HG03064 (cell line): ENCODE data around the gene XPO6.
A peak's percentile ranks its signal among the peaks of the same experiment; 100 is the strongest.
"Not testable (repeated sequence)": the region's sequence is repeated elsewhere in the genome, so short reads cannot be mapped to it uniquely, and the experiment has no call there.

Experiments
- ATAC-seq: cut with Tn5 transposase; IDR thresholded peaks from one replicate; pipeline ENCODE4 v1.9.1; 2021; ENCODE audit warnings: low read depth; ENCODE audit not compliant: unreplicated experiment

Gene XPO6, protein sequence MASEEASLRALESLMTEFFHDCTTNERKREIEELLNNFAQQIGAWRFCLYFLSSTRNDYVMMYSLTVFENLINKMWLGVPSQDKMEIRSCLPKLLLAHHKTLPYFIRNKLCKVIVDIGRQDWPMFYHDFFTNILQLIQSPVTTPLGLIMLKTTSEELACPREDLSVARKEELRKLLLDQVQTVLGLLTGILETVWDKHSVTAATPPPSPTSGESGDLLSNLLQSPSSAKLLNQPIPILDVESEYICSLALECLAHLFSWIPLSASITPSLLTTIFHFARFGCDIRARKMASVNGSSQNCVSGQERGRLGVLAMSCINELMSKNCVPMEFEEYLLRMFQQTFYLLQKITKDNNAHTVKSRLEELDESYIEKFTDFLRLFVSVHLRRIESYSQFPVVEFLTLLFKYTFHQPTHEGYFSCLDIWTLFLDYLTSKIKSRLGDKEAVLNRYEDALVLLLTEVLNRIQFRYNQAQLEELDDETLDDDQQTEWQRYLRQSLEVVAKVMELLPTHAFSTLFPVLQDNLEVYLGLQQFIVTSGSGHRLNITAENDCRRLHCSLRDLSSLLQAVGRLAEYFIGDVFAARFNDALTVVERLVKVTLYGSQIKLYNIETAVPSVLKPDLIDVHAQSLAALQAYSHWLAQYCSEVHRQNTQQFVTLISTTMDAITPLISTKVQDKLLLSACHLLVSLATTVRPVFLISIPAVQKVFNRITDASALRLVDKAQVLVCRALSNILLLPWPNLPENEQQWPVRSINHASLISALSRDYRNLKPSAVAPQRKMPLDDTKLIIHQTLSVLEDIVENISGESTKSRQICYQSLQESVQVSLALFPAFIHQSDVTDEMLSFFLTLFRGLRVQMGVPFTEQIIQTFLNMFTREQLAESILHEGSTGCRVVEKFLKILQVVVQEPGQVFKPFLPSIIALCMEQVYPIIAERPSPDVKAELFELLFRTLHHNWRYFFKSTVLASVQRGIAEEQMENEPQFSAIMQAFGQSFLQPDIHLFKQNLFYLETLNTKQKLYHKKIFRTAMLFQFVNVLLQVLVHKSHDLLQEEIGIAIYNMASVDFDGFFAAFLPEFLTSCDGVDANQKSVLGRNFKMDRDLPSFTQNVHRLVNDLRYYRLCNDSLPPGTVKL

DNA sequence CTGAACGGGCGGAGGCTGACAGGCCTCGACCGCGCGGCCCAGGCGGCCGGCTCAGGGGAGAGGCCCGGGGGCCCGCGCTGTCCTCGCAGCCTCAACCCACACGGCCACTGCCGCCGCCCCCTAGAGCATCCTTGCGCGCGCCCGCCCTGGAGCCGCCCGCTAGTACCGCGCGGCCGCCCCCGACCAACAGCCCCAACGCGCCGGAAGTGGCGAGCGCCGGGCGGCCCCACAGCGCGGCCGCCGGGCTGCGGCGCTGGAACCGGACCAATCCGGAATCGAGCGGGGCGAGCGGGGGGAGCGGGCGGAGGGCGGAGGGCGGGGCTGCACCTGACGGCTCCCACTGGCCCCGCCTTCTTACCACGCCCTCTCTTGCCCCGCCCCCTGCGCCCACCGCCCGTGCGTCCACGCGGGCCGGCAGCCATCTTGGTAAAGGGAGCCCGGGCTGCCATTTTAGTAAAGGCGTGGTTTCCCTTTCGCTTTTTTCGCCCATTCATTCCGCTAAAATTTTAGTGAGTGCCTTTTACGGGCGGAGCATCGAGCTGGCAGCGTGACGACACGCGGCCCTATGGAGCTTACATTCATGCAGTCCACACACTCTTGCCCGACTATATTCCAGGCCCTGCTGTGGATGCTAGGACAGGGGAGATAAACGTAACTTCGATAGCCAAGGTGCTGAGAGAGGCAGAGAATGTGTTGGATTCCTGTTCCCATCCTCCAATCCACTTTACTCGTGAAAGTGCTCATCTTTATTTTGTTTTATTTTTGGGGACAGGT is at the start of gene XPO6:
Gene XPO6, minus strand, starts transcription at position 208 of the 774 bp plus-strand sequence. CDS start 597 bp downstream, outside the sequence.
- peak; percentile 67 for ATAC-seq

DNA sequence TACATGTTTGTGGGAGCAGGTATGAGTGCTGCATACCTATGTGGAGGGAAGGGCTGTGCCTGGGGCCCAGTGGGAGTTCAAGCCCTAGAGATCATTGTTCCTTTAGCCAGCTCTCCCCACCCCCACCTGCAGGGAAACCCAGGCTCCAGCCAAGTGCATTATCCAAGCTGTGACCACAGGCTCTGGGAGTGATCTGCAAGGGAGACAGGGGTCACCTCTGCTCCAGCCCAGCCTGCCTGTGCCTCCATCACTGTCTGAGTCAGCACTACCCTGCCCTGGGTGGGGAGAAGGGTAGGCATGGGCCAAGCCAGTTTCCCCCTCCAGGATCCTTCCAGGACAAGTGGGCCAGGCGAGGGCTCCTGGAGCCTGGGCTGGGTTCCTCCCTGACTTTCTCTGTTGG is 48.4 kb upstream of the XPO6 start:
- no peak for ATAC-seq

DNA sequence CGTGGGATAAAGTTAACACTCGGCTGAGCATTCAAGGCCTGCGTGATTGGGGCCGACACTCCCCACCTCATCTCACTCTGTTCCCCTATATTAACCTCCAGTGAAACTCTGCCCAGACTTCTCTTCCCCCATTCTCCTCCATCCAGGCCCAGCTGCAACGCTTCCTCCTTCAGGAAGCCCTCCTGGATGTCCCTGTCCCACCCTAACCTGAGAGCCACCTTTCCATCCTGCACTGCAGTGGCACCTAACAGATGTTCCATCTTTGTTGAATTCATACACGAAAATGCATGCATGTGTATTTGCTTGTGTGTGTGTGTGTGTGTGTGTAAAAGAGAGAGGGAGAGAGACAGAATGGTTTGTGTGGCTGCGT is 48.0 kb upstream of the XPO6 start:
- no peak for ATAC-seq

DNA sequence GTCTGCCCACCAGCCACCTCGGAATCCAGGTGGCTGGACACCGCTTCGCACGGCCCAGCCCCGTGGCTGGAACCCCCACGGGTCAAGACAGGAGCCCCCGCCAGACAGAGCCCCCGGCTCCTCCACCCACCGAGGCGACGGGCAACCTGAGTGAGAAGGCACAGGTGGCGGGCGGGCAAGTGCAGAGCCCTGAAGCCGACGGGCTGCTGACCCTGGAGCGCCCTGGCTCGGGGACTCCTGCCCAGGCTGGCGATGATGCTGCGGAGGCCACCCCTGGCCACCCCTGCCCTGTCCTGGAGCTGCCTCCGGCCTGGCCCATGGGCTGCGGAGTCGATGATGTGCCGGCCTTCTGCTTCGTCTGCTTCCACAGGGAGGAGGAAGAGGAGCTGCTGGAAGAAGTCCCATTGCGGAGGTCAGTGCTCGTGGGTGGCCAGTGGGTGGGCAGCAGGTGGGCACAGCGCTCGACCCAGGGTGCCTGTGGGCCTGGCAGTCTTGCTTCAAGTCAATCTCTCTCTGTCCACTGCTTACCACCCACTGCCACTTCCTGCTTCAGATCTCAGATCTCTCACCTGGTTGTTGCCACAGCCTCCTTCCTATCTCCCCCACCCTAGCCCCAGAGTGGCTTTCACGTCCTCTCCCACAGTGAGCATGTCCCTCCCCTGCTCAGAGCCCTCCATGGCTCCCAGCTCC is 47.5 kb upstream of the XPO6 start:
- no peak for ATAC-seq

DNA sequence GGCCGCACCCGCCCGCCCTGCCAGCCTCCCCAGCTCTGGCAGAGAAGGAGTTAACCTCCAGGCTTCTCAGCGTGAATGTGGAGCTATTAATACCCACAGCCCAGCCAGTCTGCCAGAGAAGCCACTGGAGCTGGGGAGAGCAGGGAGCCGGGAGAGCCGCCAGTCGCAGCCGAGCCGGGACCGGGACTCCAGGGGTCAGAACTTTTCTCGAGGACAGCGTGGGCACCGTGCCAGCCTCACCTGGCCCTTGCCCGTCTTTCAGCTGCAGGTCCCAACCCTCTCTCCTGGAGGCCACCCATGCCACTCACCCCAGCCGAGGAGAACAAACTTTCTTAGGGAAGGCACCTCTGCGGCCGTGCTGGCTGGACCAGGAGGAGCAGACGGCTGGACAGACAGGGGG is 46.8 kb upstream of the XPO6 start:
- ATAC-seq = no peak

DNA sequence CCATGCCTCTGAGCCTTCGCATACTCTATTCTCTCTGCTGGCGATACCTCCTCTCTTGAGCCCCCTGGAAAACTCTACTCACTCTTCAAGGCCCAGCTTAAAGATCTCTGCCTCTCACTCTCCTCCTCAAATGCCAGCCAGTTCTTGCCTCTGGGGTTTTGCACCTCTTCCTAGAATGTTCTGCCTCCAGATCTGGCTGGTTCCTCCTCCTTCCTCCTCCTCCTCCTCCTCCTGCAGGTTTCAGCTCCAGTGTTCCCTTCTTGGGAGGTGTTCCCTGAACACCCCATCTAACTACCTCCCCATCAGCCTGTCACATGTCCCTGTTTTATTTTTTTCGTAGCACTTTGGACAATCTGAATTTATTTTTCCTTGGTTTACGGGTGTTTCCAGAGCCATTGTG is 45.5 kb upstream of the XPO6 start:
- no peak for ATAC-seq

DNA sequence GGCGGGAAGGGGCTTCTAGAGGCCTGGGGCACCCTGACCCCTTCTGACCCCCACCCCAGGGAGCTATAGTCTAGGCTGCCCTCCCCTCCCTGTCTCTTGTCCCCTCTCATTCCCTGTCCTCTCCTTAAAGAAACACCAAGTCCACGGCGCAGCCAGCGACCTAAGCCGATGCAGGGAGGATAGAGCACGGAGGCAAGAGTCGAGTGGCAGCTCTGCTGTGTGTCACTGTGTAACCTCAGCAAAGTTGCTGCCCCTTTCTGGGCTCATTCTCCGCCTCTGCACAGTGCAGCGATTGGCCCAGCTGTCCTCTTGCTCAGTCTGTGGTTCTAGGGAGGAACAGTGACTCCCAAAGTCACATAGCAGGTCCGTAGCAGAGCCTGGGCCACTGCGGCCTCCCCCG is 44.1 kb upstream of the XPO6 start:
- no peak for ATAC-seq

DNA sequence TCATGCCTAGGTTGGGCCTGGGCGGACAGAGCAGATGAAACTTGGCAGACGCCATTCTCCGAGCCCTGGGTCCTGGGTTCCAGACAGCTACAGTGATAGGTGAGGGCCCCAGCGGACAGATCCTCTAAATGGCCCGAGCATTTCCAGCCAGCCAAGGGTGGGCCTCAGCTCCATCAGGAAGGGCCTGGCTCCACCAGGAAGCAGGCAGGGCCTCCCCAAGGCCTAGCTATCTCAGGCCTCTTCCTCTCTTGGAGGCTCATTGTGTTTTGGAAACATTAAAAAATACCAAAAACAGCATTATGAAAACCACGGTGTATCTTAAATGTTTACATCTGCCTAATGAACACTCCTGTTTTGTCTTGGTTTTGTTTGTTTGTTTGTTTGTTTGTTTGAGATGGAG is 42.4 kb upstream of the XPO6 start:
- ATAC-seq = no peak

DNA sequence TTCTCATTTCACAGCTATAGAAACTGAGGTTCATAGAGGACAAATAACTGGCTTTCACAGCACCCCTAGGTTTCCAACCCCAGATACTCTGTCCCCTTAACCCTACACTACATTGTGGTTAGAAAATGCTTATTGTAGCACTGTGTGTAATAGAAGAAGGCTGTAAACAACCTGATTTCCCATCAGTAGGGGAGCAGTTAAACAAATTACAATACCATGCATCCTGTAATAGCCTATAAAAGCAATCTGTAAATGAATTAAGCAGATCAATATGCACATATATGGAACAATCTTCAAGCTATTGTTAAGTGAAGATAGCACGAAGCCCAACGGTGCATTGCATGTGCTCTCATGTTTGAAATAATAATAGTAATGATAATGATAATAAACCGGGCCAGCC is 39.2 kb upstream of the XPO6 start:
- ATAC-seq = no peak

DNA sequence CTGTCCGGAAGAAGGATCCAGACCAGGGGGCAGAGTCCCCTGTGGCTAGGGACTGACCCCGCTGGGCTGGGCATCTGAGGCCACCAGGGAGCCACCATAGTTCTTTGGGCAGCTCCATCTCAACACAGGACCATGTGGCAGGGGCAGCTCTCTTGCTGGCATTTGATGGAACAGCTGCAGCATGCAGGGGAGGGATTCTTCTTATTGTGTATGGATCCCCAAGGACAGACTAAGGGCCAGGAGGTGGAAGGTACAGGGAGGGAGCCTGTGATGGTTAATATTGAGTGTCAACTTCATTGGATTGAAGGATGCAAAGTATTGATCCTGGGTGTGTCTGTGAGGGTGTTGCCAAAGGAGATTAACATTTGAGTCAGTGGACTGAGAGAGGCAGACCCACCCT is 37.7 kb upstream of the XPO6 start:
- not testable (repeated sequence) for ATAC-seq

DNA sequence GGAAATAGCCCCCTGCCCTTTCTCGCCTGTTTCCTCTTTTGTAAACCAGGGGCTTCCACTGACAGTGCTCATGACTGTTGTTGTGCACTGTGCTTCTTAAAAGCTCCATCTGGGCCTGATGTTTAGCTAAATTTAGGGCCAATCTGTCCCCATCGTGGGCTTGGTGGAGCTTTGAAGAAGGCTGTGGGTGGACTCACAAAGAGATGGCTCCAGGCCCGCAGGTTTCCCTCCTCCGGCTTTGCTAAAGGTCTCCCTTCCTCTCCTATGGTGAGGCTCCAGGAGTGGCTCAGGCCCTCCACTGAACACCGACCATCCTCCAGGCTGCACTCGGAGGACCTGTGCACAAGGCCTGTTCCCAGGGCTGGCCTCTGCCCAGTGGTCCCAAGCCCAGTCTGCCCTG is 30.2 kb upstream of the XPO6 start:
- no peak for ATAC-seq

DNA sequence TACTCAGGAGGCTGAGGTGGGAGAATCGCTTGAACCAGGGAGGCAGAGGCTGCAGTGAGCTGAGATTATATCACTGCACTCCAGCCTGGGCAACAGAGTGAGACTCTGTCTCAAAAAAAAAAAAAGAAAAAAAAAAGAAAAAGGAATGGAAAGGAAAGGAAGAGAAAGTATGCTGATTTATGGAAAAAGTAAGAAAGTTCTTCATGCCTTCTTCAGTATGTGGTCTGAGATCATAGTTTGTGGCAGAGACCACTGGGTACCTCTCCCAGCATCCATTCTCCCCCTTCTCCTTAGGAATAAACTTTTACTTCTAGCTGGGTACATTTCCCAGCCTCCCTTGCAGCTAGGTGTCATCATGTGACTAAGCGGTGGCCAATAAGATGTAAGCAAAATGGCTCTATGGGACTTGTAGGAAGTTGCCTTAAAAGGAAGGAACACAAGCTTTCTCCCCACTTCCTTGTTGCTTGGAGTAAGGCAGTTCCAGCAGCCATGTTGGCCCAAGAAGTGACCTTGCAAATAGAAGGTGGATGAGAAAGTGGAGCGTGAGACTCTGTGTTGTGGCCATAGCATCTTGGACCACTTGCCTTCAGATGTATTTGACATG is 26.1 kb upstream of the XPO6 start:
- no peak for ATAC-seq

DNA sequence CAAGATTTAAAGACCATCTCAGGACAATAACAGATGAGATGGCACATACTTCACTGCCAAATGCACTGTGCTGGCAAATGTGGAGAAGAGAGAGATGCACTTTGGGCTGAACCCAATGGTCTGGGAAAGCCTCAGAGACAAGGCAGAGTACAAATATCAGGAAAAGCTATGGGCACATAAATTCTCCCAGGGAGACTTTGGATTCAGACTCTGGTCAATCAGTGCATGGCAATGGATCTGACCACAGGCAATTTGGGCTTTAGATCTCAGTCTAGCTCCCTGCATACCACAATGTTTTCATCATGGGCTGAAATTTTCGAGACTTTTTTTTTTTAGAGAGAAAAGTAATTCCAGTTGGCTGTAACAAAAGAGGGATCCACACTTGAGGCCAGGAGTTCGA is 20.0 kb upstream of the XPO6 start:
- no peak for ATAC-seq

DNA sequence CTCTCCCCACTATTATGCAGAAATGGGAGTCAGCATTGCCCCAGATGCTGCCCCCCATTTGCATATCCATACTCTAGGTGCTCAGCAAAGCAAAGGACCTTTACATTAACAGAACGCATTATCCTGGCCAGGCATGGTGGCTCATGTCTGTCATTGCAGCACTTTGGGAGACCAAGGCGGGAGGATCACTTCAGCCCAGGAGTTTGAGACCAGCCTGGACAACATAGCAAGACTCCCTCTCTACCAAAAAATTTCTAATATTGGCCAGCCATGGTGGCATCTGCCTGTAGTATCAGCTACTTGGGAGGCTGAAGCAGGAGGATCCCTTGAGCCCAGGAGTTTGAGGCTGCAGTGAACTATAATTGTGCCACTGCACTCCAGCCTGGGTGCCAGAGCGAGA is 12.1 kb upstream of the XPO6 start:
- not testable (repeated sequence) for ATAC-seq

DNA sequence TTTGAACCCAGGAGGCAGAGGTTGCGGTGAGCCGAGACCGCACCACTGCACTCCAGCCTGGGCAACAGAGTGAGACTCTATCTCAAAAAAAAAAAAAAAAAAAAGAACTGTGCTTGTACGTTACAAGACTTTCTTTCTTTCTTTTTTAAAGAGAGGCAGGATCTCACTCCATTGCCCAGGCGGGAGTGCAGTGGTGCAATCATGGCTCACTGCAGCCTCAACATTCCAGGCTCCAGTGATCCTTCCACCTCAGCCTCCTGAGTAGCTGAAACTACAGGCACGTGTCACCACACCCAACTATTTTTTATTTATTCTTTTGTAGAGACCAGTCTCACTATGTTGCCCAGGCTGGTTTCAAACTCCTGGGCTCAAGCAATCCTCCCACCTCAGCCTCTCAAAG is 8.0 kb upstream of the XPO6 start:
- ATAC-seq = not testable (repeated sequence)

DNA sequence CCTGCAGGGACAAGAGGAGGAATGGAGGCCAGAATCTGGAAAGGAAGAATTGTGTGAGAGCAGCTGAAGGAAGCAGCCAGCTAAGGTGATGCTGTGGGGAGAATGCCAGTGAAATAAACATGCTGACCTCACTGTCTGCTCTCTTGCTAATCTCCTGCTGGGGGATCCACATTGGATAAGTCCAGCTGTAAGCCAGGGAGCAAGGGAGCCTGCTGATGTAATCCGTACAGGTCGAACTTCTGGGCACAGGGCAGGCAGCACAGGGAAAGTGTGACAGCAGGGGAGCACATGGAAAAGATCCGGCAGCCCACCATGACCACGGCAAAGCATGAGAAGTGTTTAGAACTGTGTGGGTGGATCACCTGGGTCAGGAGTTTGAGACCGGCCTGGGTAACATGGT is 7.5 kb upstream of the XPO6 start:
- ATAC-seq = no peak

DNA sequence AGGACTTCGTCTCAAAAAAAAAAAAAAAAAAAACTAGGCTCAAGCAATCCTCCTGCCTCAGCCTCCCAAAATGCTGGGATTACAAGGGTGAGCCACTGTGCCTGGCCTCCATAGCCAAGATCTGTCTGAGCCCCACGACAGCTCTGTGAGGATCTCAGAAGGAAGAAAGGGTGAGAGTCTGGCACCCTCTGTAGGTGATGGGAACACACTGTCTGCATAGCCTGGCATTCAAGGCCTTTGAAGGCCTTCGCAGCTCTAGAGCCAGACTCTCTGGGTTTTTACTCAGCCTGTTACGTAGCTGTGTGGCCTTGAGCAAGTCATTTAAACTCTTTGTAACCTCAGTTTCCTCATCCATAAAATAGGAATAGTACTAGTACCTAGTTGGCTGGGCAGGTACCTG is 6.3 kb upstream of the XPO6 start:
- ATAC-seq = no peak

DNA sequence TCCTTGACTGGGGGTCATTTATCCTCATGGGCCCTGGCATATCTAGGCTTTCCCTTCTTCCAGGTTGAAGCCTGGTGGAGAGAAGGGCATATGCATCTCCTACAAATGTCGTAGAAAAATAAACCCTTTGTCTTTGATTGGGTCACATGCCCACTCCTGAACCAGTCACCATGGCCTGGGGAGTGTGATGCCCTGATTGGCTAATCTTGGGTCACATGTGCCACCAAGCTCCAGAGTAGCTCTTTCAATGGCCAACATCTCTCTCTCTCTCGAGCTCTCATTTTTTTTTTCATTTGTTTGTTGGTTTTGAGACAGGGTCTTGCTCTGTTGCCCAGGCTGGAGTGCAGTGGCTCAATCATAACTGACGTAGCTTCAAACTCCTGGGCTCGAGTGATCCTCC is 5.6 kb upstream of the XPO6 start:
- ATAC-seq = no peak

DNA sequence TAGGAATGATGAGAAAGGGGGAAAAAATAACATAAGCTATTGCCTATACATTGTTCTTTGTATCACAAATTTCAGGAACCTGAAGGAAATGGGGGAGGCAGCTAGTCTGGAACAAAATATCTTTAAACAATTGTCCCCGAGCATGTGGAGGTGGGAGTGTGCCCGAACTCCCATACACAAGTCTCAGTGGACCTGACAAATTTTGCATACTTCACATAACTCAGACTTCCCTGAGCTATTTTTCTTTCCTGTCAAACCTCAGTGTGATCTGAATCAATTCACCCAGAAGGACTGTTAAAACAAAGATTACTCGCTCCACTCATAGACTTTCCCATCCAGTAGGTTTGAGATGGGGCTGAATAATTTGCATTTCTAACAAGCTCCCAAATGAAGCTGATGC is 1.6 kb upstream of the XPO6 start:
- ATAC-seq = no peak

DNA sequence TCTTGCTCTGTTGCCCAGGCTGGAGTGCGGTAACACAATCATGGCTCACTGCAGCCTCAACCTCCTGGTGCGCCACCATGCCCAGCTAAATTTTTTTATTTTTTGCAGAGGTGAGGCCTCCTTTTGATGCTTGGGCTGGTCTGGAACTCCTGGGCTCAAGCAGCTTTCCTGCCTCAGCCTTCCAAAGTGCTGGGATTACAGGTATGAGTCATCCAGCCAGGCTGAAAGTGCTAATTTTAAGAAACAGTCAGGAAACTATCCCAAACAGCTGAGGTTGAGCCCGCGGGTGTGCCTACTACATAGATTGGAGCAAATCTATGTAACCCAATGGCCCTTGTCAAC is 738 bp upstream of the XPO6 start:
- no peak for ATAC-seq
